Muscle of leg (tissue), 11 donors: ENCODE data around the gene BCAR3. TPM values are rescaled to one million over a fixed set of nuclear protein-coding genes. Genes with fewer than 3 reads are reported as not detected.
A peak's percentile ranks its signal among the peaks of the same experiment; 100 is the strongest.
"Not testable (repeated sequence)": the region's sequence is repeated elsewhere in the genome, so short reads cannot be mapped to it uniquely, and the experiment has no call there.

Experiments
- DNase-seq: peaks from one replicate; pipeline ENCODE4 v3.0.0; 2013
- H3K27ac ChIP-seq: one replicate; pipeline ENCODE4 v1.5.1; 2013; ENCODE audit warnings: mild to moderate bottlenecking, low read length, control low read depth
- H3K27me3 ChIP-seq: one replicate; pipeline ENCODE4 v1.6.1; 2013; ENCODE audit warnings: low read length; ENCODE audit not compliant: control insufficient read depth, insufficient read depth
- H3K36me3 ChIP-seq: one replicate; pipeline ENCODE4 v1.6.1; 2013; ENCODE audit warnings: low read length; ENCODE audit not compliant: control insufficient read depth, insufficient read depth
- H3K4me1 ChIP-seq: one replicate; pipeline ENCODE4 v1.6.1; 2013; ENCODE audit warnings: low read length; ENCODE audit not compliant: control insufficient read depth, insufficient read depth
- H3K4me3 ChIP-seq: one replicate; pipeline ENCODE4 v1.5.1; 2013; ENCODE audit warnings: low read length, control low read depth
- H3K9me3 ChIP-seq: replicated peaks from 2 replicates; pipeline ENCODE4 v1.6.1; 2013; ENCODE audit warnings: low read depth, low read length; ENCODE audit not compliant: control insufficient read depth
- WGBS: methylation state at CpG from one replicate; pipeline ENCODE4 v1.1.5; 2013; ENCODE audit warnings: missing lambda C conversion rate; ENCODE audit not compliant: insufficient coverage; 5-methylcytosine and 5-hydroxymethylcytosine counted together
- polyA plus RNA-seq, 8 donors: library from polyadenylated mRNA; unstranded; fragments of 120-200 nt; gene quantifications; one replicate each; pipeline versions ENCODE4 v1.2.1 to v1.2.3, GENCODE V29; 2013; ENCODE audit warnings: inconsistent platforms in 1 of 8, low replicate concordance in 1 of 8; ENCODE audit not compliant: insufficient read length in 8 of 8, insufficient read depth in 1 of 8
- total RNA-seq: library from RNA; stranded (reverse); fragments of 120-200 nt; gene quantifications from one replicate; pipeline ENCODE4 v1.2.4, GENCODE V29; 2013

Gene BCAR3
- total and polyA plus RNA-seq, 9 donors, result 15.3 to 19.0 (median 16.4) TPM

DNA sequence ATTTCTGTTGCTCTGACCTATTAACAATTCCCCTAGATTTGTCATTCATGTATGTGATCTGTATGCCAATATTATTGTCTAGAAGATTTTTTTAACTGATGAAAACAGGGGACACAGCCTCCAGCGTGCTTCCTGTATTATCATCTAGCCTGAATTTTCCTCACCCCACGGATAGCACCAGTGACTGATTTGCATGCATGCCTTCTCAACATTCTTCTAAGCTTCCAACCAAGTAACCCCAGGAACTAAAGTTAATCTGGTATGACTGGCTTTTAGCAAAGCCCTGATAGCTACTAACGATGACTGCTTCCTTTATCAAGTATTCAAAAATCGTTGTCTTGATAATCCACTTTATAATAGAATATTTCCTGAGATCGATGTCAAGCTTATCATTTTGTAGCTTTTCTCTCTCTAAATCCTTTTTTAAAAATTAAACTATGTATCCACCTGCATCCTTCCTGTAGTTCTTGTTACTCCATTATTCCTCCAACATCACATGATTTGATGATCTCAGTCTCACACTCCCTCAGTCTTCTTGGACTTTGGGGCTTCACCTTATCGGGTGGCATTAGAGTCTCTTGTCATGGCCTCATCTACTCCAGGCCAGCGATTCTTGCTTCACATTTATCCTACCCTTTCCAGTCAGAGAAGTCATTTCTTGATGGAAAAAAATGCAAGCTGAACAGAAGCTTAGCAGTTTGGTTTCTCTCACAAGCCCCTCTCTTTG, 19.0 kb downstream of the BCAR3 start:
- no peaks in the 10 kb centered on the region for H3K9me3 ChIP-seq
- WGBS, result 83% methylated on average over 3 of the region's 7 CpGs
- H3K4me1 ChIP-seq, result peaks cover 43% of the 10 kb centered on the region
- H3K4me3 ChIP-seq, result no peak overlapping the region
- H3K27ac ChIP-seq, result no peak overlapping the region
- DNase-seq, result no peak
- H3K27me3 ChIP-seq, result no peaks in the 10 kb centered on the region
- H3K36me3 ChIP-seq, result peaks cover 2% of the 10 kb centered on the region

- H3K4me1 ChIP-seq, result peaks cover 36% of the 10 kb centered on the region
- H3K9me3 ChIP-seq, result no peaks in the 10 kb centered on the region
- 17% methylated on average over 1 of the region's 7 CpGs for WGBS
- peak; percentile 50 for DNase-seq
- H3K4me3 ChIP-seq, result no peak overlapping the region
- H3K27ac ChIP-seq, result no peak overlapping the region
- H3K36me3 ChIP-seq, result peaks cover 2% of the 10 kb centered on the region
- H3K27me3 ChIP-seq, result no peaks in the 10 kb centered on the region
Observed at GRCh38 chr1:93661829-93662474, 19.7 kb downstream of the BCAR3 start.

DNA sequence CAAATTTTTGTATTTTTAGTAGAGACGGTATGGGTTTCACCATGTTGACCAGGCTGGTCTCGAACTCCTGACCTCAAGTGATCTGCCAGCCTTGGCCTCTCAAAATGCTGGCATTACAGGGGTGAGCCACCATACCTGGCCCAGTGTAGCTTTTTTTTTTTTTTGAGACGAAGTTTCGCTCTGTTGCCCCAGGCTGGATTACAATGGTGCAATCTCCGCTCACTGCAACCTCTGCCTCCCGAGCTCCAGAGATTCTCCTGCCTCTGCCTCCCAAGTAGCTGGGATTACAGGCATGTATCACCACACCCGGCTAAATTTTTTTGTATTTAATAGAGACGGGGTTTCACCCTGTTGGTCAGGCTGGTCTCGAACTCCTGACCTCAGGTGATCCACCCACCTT, 20.3 kb downstream of the BCAR3 start:
- 98% methylated on average over 5 of the region's 9 CpGs for WGBS
- not testable (repeated sequence) for H3K27ac ChIP-seq, DNase-seq, H3K4me3 ChIP-seq, H3K36me3 ChIP-seq, H3K27me3 ChIP-seq, H3K9me3 ChIP-seq
- peaks cover 30% of the 10 kb centered on the region for H3K4me1 ChIP-seq

- WGBS, result no CpG with 5 or more reads among the region's 9 CpGs
- Histone ChIP-seq H3K4me3 (no peak overlapping the region), H3K9me3 (no peaks in the 10 kb centered on the region), H3K27me3 (no peaks in the 10 kb centered on the region), H3K4me1 (peaks cover 19% of the 10 kb centered on the region), H3K27ac (peak overlapping the region; percentile 11), H3K36me3 (no peaks in the 10 kb centered on the region)
- DNase-seq, result peak; percentile 42
Observed at GRCh38 chr1:93659822-93660503, 21.7 kb downstream of the BCAR3 start.

- whole genome bisulfite sequencing, result 100% methylated on average over 1 of the region's 5 CpGs
Observed at GRCh38 chr1:93658188-93658587, 23.4 kb downstream of the BCAR3 start.

GRCh38 chr1:93656491-93656890, 25.1 kb downstream of the BCAR3 start:
- Histone ChIP-seq H3K4me1 (peaks cover 8% of the 10 kb centered on the region), H3K9me3 (peaks cover 4% of the 10 kb centered on the region), H3K27ac (no peak overlapping the region), H3K36me3 (no peaks in the 10 kb centered on the region), H3K4me3 (no peak overlapping the region), H3K27me3 (no peaks in the 10 kb centered on the region)
- 78% methylated on average over 3 of the region's 5 CpGs for WGBS
- no peak for DNase-seq

More at GRCh38 chr1:93658188-93658587, 23.4 kb downstream of the BCAR3 start:
- H3K4me3 ChIP-seq, result no peak overlapping the region
- H3K27me3 ChIP-seq, result no peaks in the 10 kb centered on the region
- DNase-seq, result no peak
- H3K36me3 ChIP-seq, result no peaks in the 10 kb centered on the region
- peaks cover 11% of the 10 kb centered on the region for H3K4me1 ChIP-seq
- no peak overlapping the region for H3K27ac ChIP-seq
- peaks cover 4% of the 10 kb centered on the region for H3K9me3 ChIP-seq

DNA sequence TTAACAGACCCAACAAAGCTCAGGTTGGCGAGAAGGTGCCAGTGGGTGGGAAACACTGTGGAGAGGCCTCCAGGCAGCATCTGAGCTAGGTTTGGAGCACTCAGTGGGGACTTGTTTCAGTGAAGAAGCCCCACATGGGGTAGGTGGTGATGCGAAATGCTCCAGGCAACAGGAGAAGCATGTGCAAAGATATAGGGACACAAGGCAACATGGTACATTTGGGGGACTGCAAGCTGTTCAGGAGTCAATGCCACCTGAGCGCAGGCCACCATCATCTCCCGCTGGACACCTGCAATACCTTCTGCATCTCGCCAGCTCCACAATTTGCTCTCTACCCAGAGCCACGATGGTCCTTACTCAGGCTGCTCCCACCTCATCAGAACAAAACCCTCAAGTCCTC, 28.0 kb downstream of the BCAR3 start:
- Histone ChIP-seq H3K36me3 (peaks cover 2% of the 10 kb centered on the region), H3K27me3 (no peaks in the 10 kb centered on the region), H3K4me3 (no peak overlapping the region), H3K9me3 (peaks cover 4% of the 10 kb centered on the region), H3K27ac (no peak overlapping the region), H3K4me1 (peaks cover 4% of the 10 kb centered on the region)
- WGBS, result 94% methylated on average over 6 of the region's 6 CpGs
- DNase-seq, result no peak

DNA sequence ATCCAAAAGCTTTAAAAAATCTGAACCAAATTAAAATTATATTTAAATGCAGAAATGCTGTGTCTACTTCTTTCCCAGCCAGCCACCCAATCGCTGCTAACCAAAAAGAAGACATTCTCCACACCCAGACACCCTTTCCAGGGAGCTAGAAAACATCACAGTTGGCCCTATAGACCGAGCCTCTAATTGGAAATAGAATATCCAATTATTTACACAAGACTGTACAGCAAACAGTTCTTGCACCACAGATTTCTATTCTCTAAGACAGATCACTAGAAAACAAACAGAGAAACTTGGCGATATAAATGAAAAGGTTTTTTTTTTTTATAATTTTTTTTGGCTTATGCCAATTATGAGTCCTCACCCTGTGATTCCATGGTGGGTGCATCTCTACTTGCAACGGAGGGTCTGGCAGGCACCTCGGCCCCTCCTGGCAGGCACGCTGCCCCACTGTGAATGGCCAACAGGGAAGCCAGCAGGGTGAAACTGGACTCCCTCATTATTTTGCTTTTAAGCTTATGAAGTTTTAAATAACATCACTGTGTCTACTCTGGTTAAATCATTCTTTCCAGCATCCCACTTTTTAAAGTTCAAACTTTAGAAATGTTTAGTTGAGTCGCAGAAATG, 29.2 kb downstream of the BCAR3 start:
- DNase-seq, result no peak
- Histone ChIP-seq H3K9me3 (peaks cover 4% of the 10 kb centered on the region), H3K4me3 (no peak overlapping the region), H3K27me3 (no peaks in the 10 kb centered on the region), H3K27ac (no peak overlapping the region), H3K4me1 (peaks cover 4% of the 10 kb centered on the region), H3K36me3 (peaks cover 2% of the 10 kb centered on the region)
- WGBS, result 56% methylated on average over 2 of the region's 7 CpGs

DNA sequence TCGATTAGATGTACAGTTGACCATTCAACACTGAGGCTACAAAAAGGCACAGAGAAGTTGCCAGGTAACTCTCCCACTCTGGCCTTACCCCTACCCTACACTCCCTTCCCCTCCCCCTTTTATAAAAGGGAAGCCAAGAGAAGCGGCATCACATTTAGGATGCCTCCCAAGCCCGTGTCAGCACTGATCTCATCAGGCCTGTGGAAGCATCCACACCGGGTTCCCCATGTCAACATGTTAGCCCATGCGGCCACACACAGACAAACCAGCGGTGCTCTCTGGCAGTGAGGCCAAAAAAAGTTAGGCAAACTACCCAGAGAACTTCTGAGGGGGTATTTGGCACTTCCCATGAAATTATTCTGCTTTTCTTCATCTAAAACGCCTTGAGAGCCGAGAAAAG, 29.9 kb downstream of the BCAR3 start:
- Histone ChIP-seq H3K36me3 (peaks cover 2% of the 10 kb centered on the region), H3K9me3 (peaks cover 4% of the 10 kb centered on the region), H3K27me3 (no peaks in the 10 kb centered on the region), H3K4me1 (peaks cover 4% of the 10 kb centered on the region), H3K4me3 (no peak overlapping the region), H3K27ac (no peak overlapping the region)
- DNase-seq, result no peak
- 69% methylated on average over 4 of the region's 8 CpGs for WGBS

DNA sequence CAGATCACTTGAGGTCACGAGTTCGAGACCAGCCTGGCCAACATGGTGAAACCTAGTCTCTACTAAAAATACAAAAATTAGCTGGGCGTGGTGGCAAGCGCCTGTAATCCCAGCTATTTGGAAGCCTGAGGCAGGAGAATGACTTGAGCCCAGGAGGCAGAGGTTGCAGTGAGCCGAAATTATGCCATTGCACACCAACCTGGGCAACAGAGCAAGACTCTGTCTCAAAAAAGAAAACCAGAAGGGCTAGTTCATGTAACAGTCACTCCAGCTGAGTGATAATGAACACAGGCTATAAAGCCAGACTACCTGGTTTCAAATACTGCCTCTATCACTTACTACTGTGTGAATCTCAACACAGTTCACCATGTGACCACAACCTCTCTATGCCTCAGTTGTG, 31.5 kb downstream of the BCAR3 start:
- not testable (repeated sequence) for H3K27me3 ChIP-seq, DNase-seq, H3K36me3 ChIP-seq, H3K4me1 ChIP-seq, H3K4me3 ChIP-seq, H3K9me3 ChIP-seq, H3K27ac ChIP-seq
- WGBS, result 97% methylated on average over 3 of the region's 5 CpGs
